Vagina (tissue), 2 donors: Measurements from ENCODE around the gene UGT2B7.

Experiments
- POLR2A ChIP-seq, 2 donors: fragments of 450-650 bp; IDR thresholded peaks; one replicate each; pipeline ENCODE4 v1.6.1; 2017; ENCODE audit warnings: antibody characterized with exemption in 2 of 2, mild to moderate bottlenecking in 2 of 2, moderate library complexity in 2 of 2
- TF ChIP-seq, protein P1 (sequence below), 3 experiments: fragments of 450-650 bp in 2 of 3; fragments of 200-600 bp in 1 of 3; sonication (generic) in 1 of 3; IDR thresholded peaks; one replicate each; pipeline ENCODE4 v1.5.1; 2017 to 2019; ENCODE audit warnings: antibody characterized with exemption in 3 of 3, mild to moderate bottlenecking in 2 of 3, moderate library complexity in 2 of 3

DNA sequence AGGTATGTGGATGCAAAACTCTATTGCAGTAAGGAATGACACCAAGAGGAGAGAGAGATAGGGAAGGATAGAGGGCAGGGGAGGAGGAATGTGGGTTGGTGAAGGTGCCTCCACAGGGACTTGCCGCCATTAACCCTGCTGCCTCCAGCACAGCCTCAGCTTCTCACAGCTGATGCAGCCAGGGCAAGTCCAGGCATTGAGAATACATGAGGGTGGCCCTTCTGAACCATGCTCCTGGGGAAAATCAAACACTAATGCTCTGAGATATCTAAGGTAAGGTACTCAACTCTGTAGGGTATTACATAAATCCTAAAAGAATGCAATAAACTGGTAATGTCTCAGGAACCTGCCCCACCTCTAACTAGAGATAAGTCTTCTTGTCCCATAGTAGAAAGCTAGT lies 28.7 kb downstream of the UGT2B7 start:
- TF ChIP-seq POLR2A (IDR thresholded peaks at IDR 0.05), result no peak
- TF ChIP-seq, protein P1, sequence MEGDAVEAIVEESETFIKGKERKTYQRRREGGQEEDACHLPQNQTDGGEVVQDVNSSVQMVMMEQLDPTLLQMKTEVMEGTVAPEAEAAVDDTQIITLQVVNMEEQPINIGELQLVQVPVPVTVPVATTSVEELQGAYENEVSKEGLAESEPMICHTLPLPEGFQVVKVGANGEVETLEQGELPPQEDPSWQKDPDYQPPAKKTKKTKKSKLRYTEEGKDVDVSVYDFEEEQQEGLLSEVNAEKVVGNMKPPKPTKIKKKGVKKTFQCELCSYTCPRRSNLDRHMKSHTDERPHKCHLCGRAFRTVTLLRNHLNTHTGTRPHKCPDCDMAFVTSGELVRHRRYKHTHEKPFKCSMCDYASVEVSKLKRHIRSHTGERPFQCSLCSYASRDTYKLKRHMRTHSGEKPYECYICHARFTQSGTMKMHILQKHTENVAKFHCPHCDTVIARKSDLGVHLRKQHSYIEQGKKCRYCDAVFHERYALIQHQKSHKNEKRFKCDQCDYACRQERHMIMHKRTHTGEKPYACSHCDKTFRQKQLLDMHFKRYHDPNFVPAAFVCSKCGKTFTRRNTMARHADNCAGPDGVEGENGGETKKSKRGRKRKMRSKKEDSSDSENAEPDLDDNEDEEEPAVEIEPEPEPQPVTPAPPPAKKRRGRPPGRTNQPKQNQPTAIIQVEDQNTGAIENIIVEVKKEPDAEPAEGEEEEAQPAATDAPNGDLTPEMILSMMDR (IDR thresholded peaks at IDR 0.05), result no peak
